GM18867 (cell line): ENCODE results near the gene BOK.
A peak's percentile ranks its signal among the peaks of the same experiment; 100 is the strongest.
"Not testable (repeated sequence)": the region's sequence is repeated elsewhere in the genome, so short reads cannot be mapped to it uniquely, and the experiment has no call there.

ENCODE experiments used
- ATAC-seq: cut with Tn5 transposase; IDR thresholded peaks from one replicate; pipeline ENCODE4 v1.9.1; 2021; ENCODE audit warnings: mild to moderate bottlenecking, moderate library complexity; ENCODE audit not compliant: unreplicated experiment

BOK gene

DNA sequence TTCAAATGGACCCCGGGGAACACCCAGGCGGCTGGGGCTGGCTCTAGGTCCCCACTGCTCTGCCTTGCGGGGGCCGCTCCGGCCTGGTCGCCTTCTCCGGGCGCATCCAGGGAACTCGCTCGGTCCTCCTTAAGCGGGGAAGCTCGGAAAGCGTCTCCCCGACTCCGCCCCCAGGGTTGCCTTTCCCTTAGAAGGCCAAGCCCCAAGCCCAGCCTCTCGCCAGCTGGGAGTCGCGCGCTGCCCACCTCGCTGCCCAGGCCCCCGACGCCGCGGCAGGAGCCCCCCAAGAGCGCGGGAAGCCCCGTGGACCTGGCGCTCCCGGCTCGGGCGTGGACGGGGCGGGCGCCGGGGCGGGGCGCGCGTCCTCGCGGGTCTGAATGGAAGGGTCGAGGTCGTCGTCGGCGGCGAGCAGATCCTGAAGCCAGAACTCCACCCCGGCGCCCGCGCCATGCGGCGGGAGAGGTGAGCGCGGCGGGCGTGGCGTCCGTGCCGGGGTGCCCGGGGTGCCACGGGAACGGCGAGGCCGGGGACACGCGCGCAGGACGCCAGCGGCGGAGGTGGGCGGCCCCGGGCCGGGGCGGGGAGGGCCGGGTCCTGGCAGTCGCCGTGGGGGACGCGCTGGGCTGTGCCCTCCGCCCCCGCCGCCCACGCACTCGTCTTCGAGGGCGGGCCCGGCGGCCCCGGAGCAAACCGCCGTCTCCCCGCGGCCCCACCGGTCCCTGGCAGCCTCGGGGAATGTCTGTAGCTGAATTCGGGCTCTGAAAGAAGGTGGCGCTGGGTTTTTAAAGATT is at the start of gene BOK:
TSS of gene BOK (plus strand) at position 214 of the 791 bp plus-strand sequence. CDS start 739 bp downstream, outside the sequence.
- ATAC-seq: no peak

- no peak for ATAC-seq
Observed at GRCh38 chr2:241509155-241509784, 49.3 kb upstream of the BOK start.

- no peak for ATAC-seq
Observed at GRCh38 chr2:241511091-241511741, 47.3 kb upstream of the BOK start.

- no peak for ATAC-seq
Observed at GRCh38 chr2:241514553-241514952, 44.0 kb upstream of the BOK start.

GRCh38 chr2:241514986-241515737 is 43.4 kb upstream of the BOK start:
- peak; percentile 62 for ATAC-seq

DNA sequence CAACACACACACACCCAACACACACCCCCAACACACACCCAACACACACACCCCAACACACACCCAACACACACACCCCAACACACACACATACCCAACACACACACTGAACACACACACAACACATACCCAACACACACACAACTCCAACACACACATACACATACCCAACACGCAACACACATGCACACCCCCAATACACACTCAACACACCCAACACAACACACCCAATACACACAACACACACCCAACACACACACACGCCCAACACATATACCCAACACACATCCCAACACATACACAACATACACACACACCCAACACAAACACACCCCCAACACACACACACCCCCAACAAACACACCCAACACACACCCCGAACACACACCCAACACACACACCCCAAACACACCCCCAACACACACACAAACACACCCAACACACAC is 42.0 kb upstream of the BOK start:
- no peak for ATAC-seq

GRCh38 chr2:241517297-241517696 is 41.2 kb upstream of the BOK start:
- ATAC-seq: no peak

DNA sequence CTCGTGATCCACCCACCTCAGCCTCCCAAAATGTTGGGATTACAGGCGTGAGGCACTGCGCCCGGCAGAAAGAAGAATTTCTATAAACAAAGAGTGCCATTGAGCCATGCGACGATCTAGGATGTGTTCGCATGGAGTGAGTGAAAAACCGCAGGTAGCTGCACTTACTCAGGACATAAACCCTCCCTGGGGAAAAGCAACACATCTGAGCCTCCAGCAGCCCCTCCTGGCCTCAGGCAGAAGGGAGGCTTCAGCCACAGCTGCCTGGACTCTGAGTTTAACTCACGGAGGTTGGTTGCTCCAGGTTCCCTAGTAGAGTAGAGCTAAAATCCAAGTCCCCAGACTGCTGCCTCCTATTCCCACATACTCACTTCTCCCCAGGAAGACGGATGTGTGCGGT is 38.9 kb upstream of the BOK start:
- no peak for ATAC-seq

GRCh38 chr2:241522477-241522876 is 36.1 kb upstream of the BOK start:
- no peak for ATAC-seq

GRCh38 chr2:241525818-241526780 is 32.4 kb upstream of the BOK start:
- ATAC-seq: not testable (repeated sequence)

DNA sequence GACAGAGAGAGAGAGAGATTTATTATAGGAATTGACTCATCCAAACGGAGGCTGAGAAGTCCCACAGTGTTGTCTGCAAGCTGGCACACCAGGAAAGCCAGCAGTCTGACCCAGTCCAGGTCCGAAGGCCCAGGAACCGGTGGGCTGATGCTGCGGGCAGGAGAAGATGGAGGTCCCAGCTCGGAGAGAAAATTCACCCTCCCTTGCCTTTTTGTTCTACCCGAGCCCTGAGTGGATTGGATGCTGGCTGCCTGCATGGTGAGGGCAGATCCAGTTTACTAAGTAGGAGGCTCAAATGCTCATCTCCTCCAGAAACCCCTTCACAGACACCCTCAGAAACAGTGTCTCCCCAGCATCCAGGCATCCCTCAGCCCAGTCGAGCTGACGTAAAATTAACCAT is 28.0 kb upstream of the BOK start:
- no peak for ATAC-seq

DNA sequence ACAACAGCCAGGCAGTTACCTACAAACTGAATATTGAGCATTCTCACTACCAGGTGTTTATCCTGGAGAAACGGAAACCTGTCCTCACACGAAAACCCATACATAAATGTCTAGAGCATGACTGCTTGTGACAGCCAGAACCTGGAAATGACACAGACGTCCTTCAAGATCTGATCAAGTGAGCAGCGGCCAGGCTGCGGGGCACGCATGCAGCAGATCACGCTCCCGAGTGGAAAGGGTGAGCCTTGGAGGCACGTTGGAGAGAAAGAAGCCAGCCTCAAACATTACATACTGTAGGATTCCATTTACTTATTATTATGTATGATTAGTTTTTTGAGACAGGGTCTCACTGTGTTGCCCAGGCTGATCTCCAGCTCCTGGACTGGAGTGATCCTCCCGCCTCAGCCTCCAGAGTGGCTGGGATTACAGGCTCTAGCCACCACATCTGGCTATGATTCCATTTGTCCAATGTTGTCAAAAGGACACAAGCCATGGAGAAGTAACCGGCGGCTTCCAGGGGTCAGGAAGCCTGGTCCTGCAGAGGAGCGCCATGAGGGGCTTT is 27.3 kb upstream of the BOK start:
- no peak for ATAC-seq

- no peak for ATAC-seq
Observed at GRCh38 chr2:241532168-241532567, 26.4 kb upstream of the BOK start.

GRCh38 chr2:241532733-241533601 is 25.6 kb upstream of the BOK start:
- ATAC-seq: no peak

DNA sequence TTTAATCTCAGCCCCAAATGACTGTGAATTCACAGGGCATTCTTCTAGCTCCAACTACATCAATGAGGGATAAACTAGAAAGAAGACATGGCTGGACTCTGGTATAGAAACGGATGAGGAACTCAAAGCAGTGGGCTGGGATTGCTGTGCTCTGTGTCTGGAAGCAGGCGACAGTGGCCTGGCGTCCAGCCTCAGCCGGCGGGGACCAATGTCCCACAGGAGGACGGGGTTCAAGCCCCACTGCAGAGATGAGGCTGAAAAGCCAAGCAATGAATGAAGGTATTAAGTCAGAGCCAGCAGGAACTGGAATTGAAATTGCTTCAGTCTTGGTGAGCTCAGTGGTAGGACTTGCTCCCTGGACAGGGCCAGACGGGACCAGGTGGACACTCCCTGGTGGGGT is 24.3 kb upstream of the BOK start:
- no peak for ATAC-seq

DNA sequence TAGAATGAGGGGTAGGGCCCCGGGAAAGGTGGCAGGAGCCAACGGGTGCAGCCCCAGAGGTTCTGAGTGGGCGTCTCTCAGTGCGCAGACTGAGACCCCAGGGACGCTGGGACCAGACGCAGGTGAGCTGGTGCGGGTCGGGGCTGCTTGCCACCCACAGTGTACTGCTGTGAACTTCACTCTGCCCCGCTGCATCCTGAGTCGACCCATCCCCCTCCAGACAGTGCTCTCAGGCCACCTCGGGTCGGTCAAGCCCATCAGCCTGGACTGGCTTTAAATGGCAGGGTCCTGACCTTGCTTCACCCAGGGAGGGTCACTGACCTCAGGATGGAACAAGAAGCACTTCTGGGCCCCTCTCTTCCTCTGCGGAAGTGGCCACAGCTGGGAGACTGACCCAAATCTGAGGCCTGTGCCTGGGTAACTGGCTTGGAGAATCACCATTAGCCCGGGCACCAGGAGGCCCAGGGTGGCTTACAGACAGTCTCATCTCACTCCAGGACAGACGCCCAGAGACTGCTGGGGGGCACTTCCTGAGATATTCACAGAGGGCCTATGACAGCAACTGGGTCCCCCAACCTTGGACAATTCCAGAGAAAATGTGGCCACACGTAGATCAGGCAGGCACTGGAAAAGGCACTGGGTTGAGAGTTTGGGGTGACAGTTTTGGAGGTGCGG is 23.7 kb upstream of the BOK start:
- ATAC-seq: no peak

- no peak for ATAC-seq
Observed at GRCh38 chr2:241535871-241536655, 22.5 kb upstream of the BOK start.
